ENCODE measurements around the gene MOSPD2. TPM values are rescaled to one million over a fixed set of nuclear protein-coding genes. Genes with fewer than 3 reads are reported as not detected.

The MOSPD2 gene
- total RNA-seq, 1 experiment from 2014 or later = 6.4 TPM

DNA sequence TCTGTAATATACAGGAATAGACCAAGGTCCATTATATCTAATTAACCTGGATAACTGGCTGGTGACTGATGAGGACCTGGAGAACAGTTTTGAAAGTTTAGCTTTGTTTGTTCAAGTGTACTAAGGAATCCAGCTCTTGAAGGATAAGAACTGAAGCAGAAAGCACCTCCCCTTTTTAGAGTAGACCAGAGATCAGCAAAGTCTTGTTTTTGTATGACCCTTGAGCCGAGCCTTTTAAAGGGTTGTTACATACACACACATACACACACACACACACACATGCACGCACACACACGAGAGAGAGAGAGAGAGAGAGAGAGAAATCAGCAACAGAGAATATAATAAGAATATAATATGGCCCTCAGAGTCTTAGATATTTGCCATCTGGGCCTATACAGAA, 13.0 kb downstream of the MOSPD2 start:
- Mint-ChIP-seq H3K4me3 (no peak overlapping the region), H3K27ac (no peak overlapping the region), H3K9me3 (peaks cover 50 to 65% of the 10 kb centered on the region in 2 experiments), H3K4me1 (no peaks in the 10 kb centered on the region), H3K36me3 (ENCODE audit: insufficient read depth in 1 of 3, low read depth in 3 of 3) (peaks cover 0 to 7% (median 3%) of the 10 kb centered on the region in 3 experiments; a peak in 4 of 7 replicates), H3K27me3 (ENCODE audit: low read depth) (no peaks in the 10 kb centered on the region)
- Histone ChIP-seq H4K8ac (replicated peaks; ENCODE audit: insufficient read length, low read depth, low read length) (no peak overlapping the region), H2BK15ac (ENCODE audit: low read depth, low read length) (no peak overlapping the region), H3K79me1 (ENCODE audit: insufficient read depth, low read depth, low read length, poor library complexity, severe bottlenecking) (no peaks in the 10 kb centered on the region), H3K4me1 (ENCODE audit: insufficient read depth, low read length) (no peaks in the 10 kb centered on the region), H2AFZ (ENCODE audit: low read length) (no peak overlapping the region), H3K23ac (ENCODE audit: insufficient read length, low read depth, low read length) (no peak overlapping the region), H4K5ac (ENCODE audit: insufficient read length, low read depth, low read length) (no peak overlapping the region), H3K18ac (ENCODE audit: insufficient read length, low read depth, low read length) (no peak overlapping the region), H3K79me2 (ENCODE audit: insufficient read depth, low read length) (no peaks in the 10 kb centered on the region), H4K20me1 (ENCODE audit: control insufficient read depth, insufficient read depth, insufficient read length) (no peaks in the 10 kb centered on the region), H4K91ac (ENCODE audit: insufficient read length, low read depth, low read length) (no peak overlapping the region), H2BK12ac (ENCODE audit: insufficient read length, low read depth, low read length) (no peak overlapping the region), H3K9me3 (ENCODE audit: control insufficient read depth, low read depth, low read length) (no peaks in the 10 kb centered on the region), H3K14ac (ENCODE audit: insufficient read depth, low read length) (no peak overlapping the region), H3K23me2 (ENCODE audit: insufficient read length, low read depth, low read length, poor library complexity, severe bottlenecking) (no peaks in the 10 kb centered on the region), H3K4me2 (ENCODE audit: insufficient read depth, insufficient read length, low read length) (no peak overlapping the region), H3K9ac (ENCODE audit: extremely low read depth, insufficient read length, low read length) (no peak overlapping the region), H2AK5ac (ENCODE audit: insufficient read length, low read length) (no peak overlapping the region), H3K27ac (ENCODE audit: insufficient read length, low read depth, low read length) (no peak overlapping the region), H3T11ph (ENCODE audit: low read length) (no peak overlapping the region), H2BK120ac (ENCODE audit: low read depth, low read length, poor library complexity, severe bottlenecking) (no peak overlapping the region), H2BK20ac (ENCODE audit: low read depth, low read length, poor library complexity, severe bottlenecking) (no peak overlapping the region), H3K56ac (ENCODE audit: insufficient read length, low read depth, low read length) (no peak overlapping the region), H2BK5ac (ENCODE audit: insufficient read length, low read length) (no peak overlapping the region), H3K4ac (ENCODE audit: low read depth, low read length) (no peak overlapping the region), H3K27me3 (ENCODE audit: insufficient read depth, low read length) (no peaks in the 10 kb centered on the region)
- TF ChIP-seq, protein P1, sequence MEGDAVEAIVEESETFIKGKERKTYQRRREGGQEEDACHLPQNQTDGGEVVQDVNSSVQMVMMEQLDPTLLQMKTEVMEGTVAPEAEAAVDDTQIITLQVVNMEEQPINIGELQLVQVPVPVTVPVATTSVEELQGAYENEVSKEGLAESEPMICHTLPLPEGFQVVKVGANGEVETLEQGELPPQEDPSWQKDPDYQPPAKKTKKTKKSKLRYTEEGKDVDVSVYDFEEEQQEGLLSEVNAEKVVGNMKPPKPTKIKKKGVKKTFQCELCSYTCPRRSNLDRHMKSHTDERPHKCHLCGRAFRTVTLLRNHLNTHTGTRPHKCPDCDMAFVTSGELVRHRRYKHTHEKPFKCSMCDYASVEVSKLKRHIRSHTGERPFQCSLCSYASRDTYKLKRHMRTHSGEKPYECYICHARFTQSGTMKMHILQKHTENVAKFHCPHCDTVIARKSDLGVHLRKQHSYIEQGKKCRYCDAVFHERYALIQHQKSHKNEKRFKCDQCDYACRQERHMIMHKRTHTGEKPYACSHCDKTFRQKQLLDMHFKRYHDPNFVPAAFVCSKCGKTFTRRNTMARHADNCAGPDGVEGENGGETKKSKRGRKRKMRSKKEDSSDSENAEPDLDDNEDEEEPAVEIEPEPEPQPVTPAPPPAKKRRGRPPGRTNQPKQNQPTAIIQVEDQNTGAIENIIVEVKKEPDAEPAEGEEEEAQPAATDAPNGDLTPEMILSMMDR (conservative IDR thresholded peaks at IDR 0.05) = no peak
- no CpG with 5 or more reads among the region's 3 CpGs for WGBS (ENCODE audit: extremely low coverage, insufficient read length, low lambda C conversion rate)
- DNase-seq = no peak

All from H9 (cell line).